Measurements from ENCODE around the gene SLC30A7.

DNA sequence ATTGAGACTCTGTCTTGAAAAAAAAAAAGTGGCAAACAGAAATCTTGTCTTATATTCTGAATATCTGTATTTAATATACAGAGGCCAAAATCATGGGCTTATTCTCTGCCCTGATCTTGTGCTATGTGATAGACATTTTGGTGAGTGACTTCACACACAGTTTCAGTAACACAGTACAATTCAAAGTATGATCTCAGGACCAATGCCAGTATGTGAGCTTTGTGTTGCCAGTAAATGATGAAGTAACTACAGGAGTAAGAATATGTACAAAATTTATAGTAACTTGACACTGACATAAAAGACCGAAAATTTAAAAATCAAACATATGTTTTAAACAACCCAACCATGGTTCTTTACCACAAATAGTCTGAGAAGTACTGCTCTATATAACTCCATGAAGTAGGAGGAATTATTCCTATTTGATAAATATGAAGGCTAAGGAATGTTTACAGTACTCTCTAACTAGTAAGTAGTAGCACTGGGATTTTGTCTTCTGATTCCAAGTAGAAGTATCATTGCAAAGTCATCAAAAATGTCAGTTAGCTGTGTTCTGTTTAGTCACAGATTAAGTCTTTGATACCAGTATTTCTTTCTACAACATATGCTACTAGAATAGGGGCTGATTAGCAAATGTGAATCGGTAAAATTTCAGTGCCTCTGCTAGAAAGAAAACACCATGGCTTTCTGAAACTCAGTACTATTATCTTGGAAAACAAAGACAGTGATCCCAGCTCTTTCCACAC lies 104.4 kb downstream of the SLC30A7 start:
- TF ChIP-seq, protein P1, sequence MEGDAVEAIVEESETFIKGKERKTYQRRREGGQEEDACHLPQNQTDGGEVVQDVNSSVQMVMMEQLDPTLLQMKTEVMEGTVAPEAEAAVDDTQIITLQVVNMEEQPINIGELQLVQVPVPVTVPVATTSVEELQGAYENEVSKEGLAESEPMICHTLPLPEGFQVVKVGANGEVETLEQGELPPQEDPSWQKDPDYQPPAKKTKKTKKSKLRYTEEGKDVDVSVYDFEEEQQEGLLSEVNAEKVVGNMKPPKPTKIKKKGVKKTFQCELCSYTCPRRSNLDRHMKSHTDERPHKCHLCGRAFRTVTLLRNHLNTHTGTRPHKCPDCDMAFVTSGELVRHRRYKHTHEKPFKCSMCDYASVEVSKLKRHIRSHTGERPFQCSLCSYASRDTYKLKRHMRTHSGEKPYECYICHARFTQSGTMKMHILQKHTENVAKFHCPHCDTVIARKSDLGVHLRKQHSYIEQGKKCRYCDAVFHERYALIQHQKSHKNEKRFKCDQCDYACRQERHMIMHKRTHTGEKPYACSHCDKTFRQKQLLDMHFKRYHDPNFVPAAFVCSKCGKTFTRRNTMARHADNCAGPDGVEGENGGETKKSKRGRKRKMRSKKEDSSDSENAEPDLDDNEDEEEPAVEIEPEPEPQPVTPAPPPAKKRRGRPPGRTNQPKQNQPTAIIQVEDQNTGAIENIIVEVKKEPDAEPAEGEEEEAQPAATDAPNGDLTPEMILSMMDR (IDR thresholded peaks at IDR 0.05) = no peak
- no peak for TF ChIP-seq EZH2 (IDR thresholded peaks at IDR 0.05)
